Small intestine (tissue), 7 donors: ENCODE results near the gene CGNL1. TPM values are rescaled to one million over a fixed set of nuclear protein-coding genes. Genes with fewer than 3 reads are reported as not detected.

ENCODE experiments used
- DNase-seq, 2 donors: peaks; one replicate each; pipeline versions ENCODE4 v3.0.0 to v3.0.0-alpha.2; 2013
- FAIRE-seq: peaks from 2 replicates; lab custom pipeline; 2012; peaks lifted over from hg19 to GRCh38; lab: Jason Lieb, UNC
- H3K27ac ChIP-seq, 3 donors: one replicate each; pipeline ENCODE4 v1.5.1; 2013; ENCODE audit warnings: low read length in 2 of 3, mild to moderate bottlenecking in 2 of 3, control low read depth in 1 of 3, inconsistent platforms in 1 of 3, low read depth in 1 of 3, moderate library complexity in 1 of 3
- H3K27me3 ChIP-seq, 3 donors: one replicate each; pipeline ENCODE4 v1.6.1; 2013; ENCODE audit warnings: low read length in 3 of 3, inconsistent platforms in 1 of 3; ENCODE audit not compliant: control insufficient read depth in 3 of 3, insufficient read depth in 3 of 3
- H3K36me3 ChIP-seq, 3 donors: one replicate each; pipeline ENCODE4 v1.6.1; 2013; ENCODE audit warnings: low read length in 3 of 3, inconsistent platforms in 1 of 3, low read depth in 1 of 3, mild to moderate bottlenecking in 1 of 3, moderate library complexity in 1 of 3; ENCODE audit not compliant: control insufficient read depth in 3 of 3, insufficient read depth in 2 of 3
- H3K4me1 ChIP-seq, 3 donors: one replicate each; pipeline ENCODE4 v1.6.1; 2013; ENCODE audit warnings: low read length in 2 of 3, inconsistent platforms in 1 of 3, low read depth in 1 of 3, mild to moderate bottlenecking in 1 of 3, moderate library complexity in 1 of 3; ENCODE audit not compliant: control insufficient read depth in 3 of 3, insufficient read depth in 2 of 3
- H3K4me3 ChIP-seq, 3 donors: one replicate each; pipeline ENCODE4 v1.5.1; 2013; ENCODE audit warnings: low read length in 3 of 3, control low read depth in 1 of 3, inconsistent platforms in 1 of 3, low read depth in 1 of 3, mild to moderate bottlenecking in 1 of 3, moderate library complexity in 1 of 3
- H3K9me3 ChIP-seq, 2 donors: one replicate each; pipeline ENCODE4 v1.6.1; 2013; ENCODE audit warnings: low read depth in 1 of 2, low read length in 1 of 2; ENCODE audit not compliant: control insufficient read depth in 2 of 2, insufficient read depth in 1 of 2
- WGBS, 3 donors: extraction: QIAGEN DNeasy Blood & Tissue Kit; methylation state at CpG; one replicate each; pipeline ENCODE4 v1.1.7; 2013; 5-methylcytosine and 5-hydroxymethylcytosine counted together
- polyA plus RNA-seq, 4 donors: library from polyadenylated mRNA; stranded (reverse) in 3 of 4; unstranded in 1 of 4; fragments of 200-250 nt in 3 of 4; fragments of 120-200 nt in 1 of 4; gene quantifications; one replicate each; pipeline versions ENCODE4 v1.2.1 to v1.2.3, GENCODE V29; 2013
- donor health status: healthy with polysubstance abuse.
- donor health status: control.
- donor health status: control.
- donor health status: Bipolar disorder and iron deficiency.
- donor health status: healthy.

The CGNL1 gene
- polyA plus RNA-seq, 4 donors: 0.81 to 5.1 (median 1.9) TPM

GRCh38 chr15:57438166-57438565 lies 61.9 kb downstream of the CGNL1 start:
- Histone ChIP-seq H3K27ac (no peak overlapping the region), H3K36me3 (no peaks in the 10 kb centered on the region), H3K4me3 (no peak overlapping the region), H3K27me3 (no peaks in the 10 kb centered on the region), H3K4me1 (peaks cover 0 to 11% (median 3%) of the 10 kb centered on the region in 3 donors), H3K9me3 (no peaks in the 10 kb centered on the region)
- DNase-seq: no peak
- no peak for FAIRE-seq
- WGBS, 3 donors: 87 to 96% (median 93%) methylated on average over 6 of the region's 6 CpGs

- Histone ChIP-seq H3K27ac (no peak overlapping the region), H3K4me3 (no peak overlapping the region), H3K36me3 (no peaks in the 10 kb centered on the region), H3K4me1 (peaks cover 0 to 11% (median 3%) of the 10 kb centered on the region in 3 donors), H3K27me3 (no peaks in the 10 kb centered on the region), H3K9me3 (no peaks in the 10 kb centered on the region)
- FAIRE-seq (no peak), DNase-seq (no peak)
- 94 to 96% (median 95%) methylated on average over 26 of the region's 26 CpGs for WGBS, 3 donors
Observed at GRCh38 chr15:57439128-57440027, 63.1 kb downstream of the CGNL1 start.

GRCh38 chr15:57440167-57440566 lies 63.9 kb downstream of the CGNL1 start:
- H3K4me3 ChIP-seq: no peak overlapping the region
- FAIRE-seq (no peak), DNase-seq (no peak)
- H3K27ac ChIP-seq: peak overlapping the region in 1 of 3 donors; percentile 77
- H3K4me1 ChIP-seq: peaks cover 0 to 11% (median 3%) of the 10 kb centered on the region in 3 donors
- WGBS, 3 donors: 83 to 89% (median 89%) methylated on average over 3 of the region's 3 CpGs
- no peaks in the 10 kb centered on the region for H3K27me3 ChIP-seq
- H3K9me3 ChIP-seq: no peaks in the 10 kb centered on the region
- no peaks in the 10 kb centered on the region for H3K36me3 ChIP-seq

GRCh38 chr15:57440799-57441198 lies 64.5 kb downstream of the CGNL1 start:
- 35 to 77% (median 55%) methylated on average over 1 of the region's 1 CpG for WGBS, 3 donors
- H3K4me3 ChIP-seq: no peak overlapping the region

GRCh38 chr15:57442335-57442734 lies 66.0 kb downstream of the CGNL1 start:
- Histone ChIP-seq H3K4me1 (peaks cover 0 to 11% (median 3%) of the 10 kb centered on the region in 3 donors), H3K36me3 (no peaks in the 10 kb centered on the region), H3K27ac (no peak overlapping the region), H3K9me3 (no peaks in the 10 kb centered on the region), H3K27me3 (no peaks in the 10 kb centered on the region), H3K4me3 (no peak overlapping the region)
- 71 to 90% (median 82%) methylated on average over 3 of the region's 3 CpGs for WGBS, 3 donors
- peak in 1 of 2 donors; percentile 4 for DNase-seq
- no peak for FAIRE-seq

More at GRCh38 chr15:57440799-57441198, 64.5 kb downstream of the CGNL1 start:
- Histone ChIP-seq H3K36me3 (no peaks in the 10 kb centered on the region), H3K27me3 (no peaks in the 10 kb centered on the region), H3K9me3 (no peaks in the 10 kb centered on the region), H3K27ac (peak overlapping the region in 1 of 3 donors; percentile 77), H3K4me1 (peaks cover 0 to 11% (median 3%) of the 10 kb centered on the region in 3 donors)
- DNase-seq (peak; percentile 44 to 72), FAIRE-seq (no peak)

- Histone ChIP-seq H3K27ac (no peak overlapping the region), H3K36me3 (no peaks in the 10 kb centered on the region), H3K27me3 (no peaks in the 10 kb centered on the region), H3K4me1 (peaks cover 0 to 11% (median 3%) of the 10 kb centered on the region in 3 donors), H3K4me3 (no peak overlapping the region), H3K9me3 (no peaks in the 10 kb centered on the region)
- DNase-seq (no peak), FAIRE-seq (no peak)
- WGBS, 3 donors: 86 to 97% (median 89%) methylated on average over 8 of the region's 8 CpGs
Observed at GRCh38 chr15:57443486-57443885, 67.2 kb downstream of the CGNL1 start.

- 57 to 67% (median 60%) methylated on average over 5 of the region's 5 CpGs for WGBS, 3 donors
- Histone ChIP-seq H3K4me3 (no peak overlapping the region), H3K27me3 (no peaks in the 10 kb centered on the region), H3K9me3 (no peaks in the 10 kb centered on the region), H3K27ac (no peak overlapping the region), H3K36me3 (no peaks in the 10 kb centered on the region), H3K4me1 (peaks cover 0 to 10% (median 3%) of the 10 kb centered on the region in 3 donors)
- FAIRE-seq (no peak), DNase-seq (no peak)
Observed at GRCh38 chr15:57444877-57445513, 68.7 kb downstream of the CGNL1 start.

- Histone ChIP-seq H3K4me1 (peaks cover 0 to 4% (median 0%) of the 10 kb centered on the region in 3 donors), H3K36me3 (no peaks in the 10 kb centered on the region), H3K27me3 (no peaks in the 10 kb centered on the region), H3K27ac (no peak overlapping the region), H3K9me3 (no peaks in the 10 kb centered on the region), H3K4me3 (no peak overlapping the region)
- WGBS, 3 donors: 81 to 100% (median 91%) methylated on average over 1 of the region's 1 CpG
- DNase-seq: no peak
- FAIRE-seq: no peak
Observed at GRCh38 chr15:57445872-57446271, 69.6 kb downstream of the CGNL1 start.
